ENCODE measurements around the gene THOC5. TPM values are rescaled to one million over a fixed set of nuclear protein-coding genes. Genes with fewer than 3 reads are reported as not detected.

THOC5 gene
- total and polyA plus RNA-seq, 2 experiments from 2014 or later, result 24.6 to 53.4 TPM

DNA sequence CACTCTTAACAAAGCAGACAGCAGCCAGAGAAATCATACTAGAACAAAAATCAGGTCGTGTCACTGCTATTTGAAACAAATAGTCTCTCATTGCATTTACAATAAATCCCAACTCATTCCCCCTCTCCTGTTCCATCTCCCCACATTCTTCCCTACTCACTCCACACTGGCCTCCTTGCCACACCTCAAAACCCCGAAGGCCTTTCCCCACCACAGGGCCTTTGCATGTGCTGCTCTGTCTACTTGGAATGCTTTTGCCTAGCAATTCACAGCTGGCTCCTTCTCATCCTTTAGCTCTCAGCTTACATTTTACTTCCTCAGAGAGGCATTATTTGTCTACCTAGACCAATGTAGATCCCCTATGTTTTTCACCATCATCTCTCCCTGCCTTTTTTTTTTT, 6.3 kb upstream of the THOC5 start:
- TF ChIP-seq EZH2phosphoT487 (IDR thresholded peaks at IDR 0.05; ENCODE audit: unreplicated experiment) (no peak), JUNB (IDR thresholded peaks at IDR 0.05; ENCODE audit: unreplicated experiment) (no peak), EZH2 (IDR thresholded peaks at IDR 0.05; ENCODE audit: low read depth, unreplicated experiment) (no peak), NANOG (IDR thresholded peaks at IDR 0.05; ENCODE audit: borderline replicate concordance) (no peak), ZNF331 (CRISPR knock-in tag; IDR thresholded peaks at IDR 0.05; ENCODE audit: low read depth) (no peak), STAT1 (IDR thresholded peaks at IDR 0.05; ENCODE audit: unreplicated experiment) (no peak), POLR2AphosphoS5 (IDR thresholded peaks at IDR 0.05; ENCODE audit: low read depth) (no peak), REST (IDR thresholded peaks at IDR 0.05; ENCODE audit: unreplicated experiment) (no peak), ZNF114 (CRISPR knock-in tag; IDR thresholded peaks at IDR 0.05) (no peak), ZNF462 (CRISPR knock-in tag; IDR thresholded peaks at IDR 0.05) (no peak), CREB1 (CRISPR knock-in tag; IDR thresholded peaks at IDR 0.05; ENCODE audit: low read depth) (no peak)
- TF ChIP-seq, protein P1, sequence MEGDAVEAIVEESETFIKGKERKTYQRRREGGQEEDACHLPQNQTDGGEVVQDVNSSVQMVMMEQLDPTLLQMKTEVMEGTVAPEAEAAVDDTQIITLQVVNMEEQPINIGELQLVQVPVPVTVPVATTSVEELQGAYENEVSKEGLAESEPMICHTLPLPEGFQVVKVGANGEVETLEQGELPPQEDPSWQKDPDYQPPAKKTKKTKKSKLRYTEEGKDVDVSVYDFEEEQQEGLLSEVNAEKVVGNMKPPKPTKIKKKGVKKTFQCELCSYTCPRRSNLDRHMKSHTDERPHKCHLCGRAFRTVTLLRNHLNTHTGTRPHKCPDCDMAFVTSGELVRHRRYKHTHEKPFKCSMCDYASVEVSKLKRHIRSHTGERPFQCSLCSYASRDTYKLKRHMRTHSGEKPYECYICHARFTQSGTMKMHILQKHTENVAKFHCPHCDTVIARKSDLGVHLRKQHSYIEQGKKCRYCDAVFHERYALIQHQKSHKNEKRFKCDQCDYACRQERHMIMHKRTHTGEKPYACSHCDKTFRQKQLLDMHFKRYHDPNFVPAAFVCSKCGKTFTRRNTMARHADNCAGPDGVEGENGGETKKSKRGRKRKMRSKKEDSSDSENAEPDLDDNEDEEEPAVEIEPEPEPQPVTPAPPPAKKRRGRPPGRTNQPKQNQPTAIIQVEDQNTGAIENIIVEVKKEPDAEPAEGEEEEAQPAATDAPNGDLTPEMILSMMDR (conservative IDR thresholded peaks at IDR 0.05; ENCODE audit: low read depth in 2 of 2), result no peak
- TF ChIP-seq, protein P2, sequence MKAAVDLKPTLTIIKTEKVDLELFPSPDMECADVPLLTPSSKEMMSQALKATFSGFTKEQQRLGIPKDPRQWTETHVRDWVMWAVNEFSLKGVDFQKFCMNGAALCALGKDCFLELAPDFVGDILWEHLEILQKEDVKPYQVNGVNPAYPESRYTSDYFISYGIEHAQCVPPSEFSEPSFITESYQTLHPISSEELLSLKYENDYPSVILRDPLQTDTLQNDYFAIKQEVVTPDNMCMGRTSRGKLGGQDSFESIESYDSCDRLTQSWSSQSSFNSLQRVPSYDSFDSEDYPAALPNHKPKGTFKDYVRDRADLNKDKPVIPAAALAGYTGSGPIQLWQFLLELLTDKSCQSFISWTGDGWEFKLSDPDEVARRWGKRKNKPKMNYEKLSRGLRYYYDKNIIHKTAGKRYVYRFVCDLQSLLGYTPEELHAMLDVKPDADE (IDR thresholded peaks at IDR 0.05), result no peak
- Mint-ChIP-seq H3K4me3 (no peak overlapping the region), H3K36me3 (ENCODE audit: low read depth) (peaks cover 79% of the 10 kb centered on the region), H3K4me1 (no peaks in the 10 kb centered on the region; the same call in 2 of the 3 replicates), H3K27me3 (ENCODE audit: insufficient read depth, low read depth, poor library complexity) (peaks cover 2% of the 10 kb centered on the region), H3K9me3 (no peaks in the 10 kb centered on the region), H3K27ac (no peak overlapping the region)
- H3K27ac ChIP-seq (ENCODE audit: low read depth), result no peak overlapping the region
- no peak overlapping the region for H3K4me3 ChIP-seq
- no peaks in the 10 kb centered on the region for H3K9me2 ChIP-seq (ENCODE audit: insufficient read depth)
- no peak for DNase-seq (ENCODE audit: low spot score)
- no peaks in the 10 kb centered on the region for H3K4me1 ChIP-seq (ENCODE audit: insufficient read depth)
- H4K20me1 ChIP-seq (replicated peaks; ENCODE audit: insufficient read depth), result peaks cover 3% of the 10 kb centered on the region; the same call in 1 of the 2 replicates
- no peak overlapping the region for H2AFZ ChIP-seq
- no peak overlapping the region for H3K4me2 ChIP-seq
- H3K36me3 ChIP-seq (ENCODE audit: insufficient read depth), result peaks cover 68% of the 10 kb centered on the region
- no peaks in the 10 kb centered on the region for H3K27me3 ChIP-seq (ENCODE audit: insufficient read depth)
- peaks cover 5% of the 10 kb centered on the region; the same call in 1 of the 2 replicates for H3F3A ChIP-seq (replicated peaks; ENCODE audit: low read depth)
- H3K79me2 ChIP-seq (replicated peaks; ENCODE audit: insufficient read depth), result no peaks in the 10 kb centered on the region
- ATAC-seq, result no peak
